NCI-H524 treated with DMSO at 0.1 percent for 48 hours (cell line): ENCODE measurements around the gene CLIC3.

Source experiments
- DNase-seq: peaks from one replicate; lab custom pipeline; 2025; lab: John Stamatoyannopoulos, UW

Gene CLIC3

GRCh38 chr9:136964171-136964689 lies 32.1 kb downstream of the CLIC3 start:
- no peak for DNase-seq

- DNase-seq: no peak
Observed at GRCh38 chr9:136963751-136964150, 32.6 kb downstream of the CLIC3 start.

- DNase-seq: no peak
Observed at GRCh38 chr9:136963341-136963740, 33.0 kb downstream of the CLIC3 start.

- DNase-seq: no peak
Observed at GRCh38 chr9:136962701-136963248, 33.6 kb downstream of the CLIC3 start.

- no peak for DNase-seq
Observed at GRCh38 chr9:136962163-136962562, 34.2 kb downstream of the CLIC3 start.

GRCh38 chr9:136961279-136962065 lies 34.9 kb downstream of the CLIC3 start:
- no peak for DNase-seq

GRCh38 chr9:136960938-136961275 lies 35.5 kb downstream of the CLIC3 start:
- DNase-seq: no peak

GRCh38 chr9:136960212-136960937 lies 36.0 kb downstream of the CLIC3 start:
- no peak for DNase-seq

- DNase-seq: no peak
Observed at GRCh38 chr9:136958898-136959850, 37.2 kb downstream of the CLIC3 start.

GRCh38 chr9:136958473-136958872 lies 37.9 kb downstream of the CLIC3 start:
- no peak for DNase-seq

GRCh38 chr9:136957901-136958300 lies 38.5 kb downstream of the CLIC3 start:
- no peak for DNase-seq

GRCh38 chr9:136957461-136957860 lies 38.9 kb downstream of the CLIC3 start:
- no peak for DNase-seq

- DNase-seq: no peak
Observed at GRCh38 chr9:136956604-136957003, 39.8 kb downstream of the CLIC3 start.

- DNase-seq: no peak
Observed at GRCh38 chr9:136955943-136956335, 40.4 kb downstream of the CLIC3 start.

GRCh38 chr9:136955202-136955942 lies 41.0 kb downstream of the CLIC3 start:
- DNase-seq: no peak

GRCh38 chr9:136954270-136955083 lies 41.9 kb downstream of the CLIC3 start:
- DNase-seq: no peak

GRCh38 chr9:136953771-136954269 lies 42.5 kb downstream of the CLIC3 start:
- no peak for DNase-seq

GRCh38 chr9:136952876-136953770 lies 43.2 kb downstream of the CLIC3 start:
- DNase-seq: no peak

- DNase-seq: no peak
Observed at GRCh38 chr9:136952321-136952850, 44.0 kb downstream of the CLIC3 start.
